ENCODE measurements around the gene KRT12.

- TF ChIP-seq POLR2AphosphoS5 (IDR thresholded peaks at IDR 0.05; ENCODE audit: low read depth, low read length), result no peak
- no peak for TF ChIP-seq POLR2A (IDR thresholded peaks at IDR 0.05; ENCODE audit: low read depth, low read length)
- TF ChIP-seq POU2F2 (IDR thresholded peaks at IDR 0.05; ENCODE audit: low read depth, low read length), result no peak
These were observed 45.6 kb upstream of the KRT12 start for GRCh38 chr17:40912486-40913210.

Measured in GM12891 (cell line).